ENCODE data around the gene CDC20. TPM values are rescaled to one million over a fixed set of nuclear protein-coding genes. Genes with fewer than 3 reads are reported as not detected.

The CDC20 gene
- total and polyA plus RNA-seq, 2 donors (not counting 1 experiment from before 2014, with no cell fraction given) = 1.1 to 1.5 TPM

GRCh38 chr1:43325381-43325780 is 33.4 kb upstream of the CDC20 start:
- Histone ChIP-seq H3K4me2 (replicated peaks; ENCODE audit: low read depth, low read length, poor library complexity, severe bottlenecking) (no peak overlapping the region), H3K27me3 (replicated peaks in 1 of 4; ENCODE audit: control extremely low read depth in 1 of 4, control insufficient read depth in 3 of 4, insufficient read depth in 4 of 4, low read length in 3 of 4) (peaks cover 0 to 3% (median 0%) of the 10 kb centered on the region in 4 experiments), H3K4me1 (ENCODE audit: control insufficient read depth in 2 of 2, insufficient read depth in 2 of 2, low read length in 2 of 2) (no peaks in the 10 kb centered on the region), H3K36me3 (replicated peaks in 1 of 2; ENCODE audit: control extremely low read depth in 1 of 2, control insufficient read depth in 1 of 2, extremely low read depth in 1 of 2, insufficient read depth in 2 of 2, low read length in 1 of 2) (no peaks in the 10 kb centered on the region), H4K20me1 (ENCODE audit: control insufficient read depth, insufficient read depth, low read length, poor library complexity, severe bottlenecking) (no peaks in the 10 kb centered on the region), H3K9me3 (ENCODE audit: control extremely low read depth in 1 of 3, control insufficient read depth in 2 of 3, insufficient read depth in 1 of 3, low read length in 2 of 3) (peaks cover 0 to 10% (median 6%) of the 10 kb centered on the region in 3 donors), H3K4me3 (ENCODE audit: control extremely low read depth in 1 of 5, extremely low read depth in 1 of 5, insufficient read depth in 1 of 5, low read depth in 2 of 5, low read length in 4 of 5) (no peak overlapping the region), H3K9ac (ENCODE audit: low read length) (no peak overlapping the region), H2AFZ (ENCODE audit: insufficient read depth, low read depth, low read length, poor library complexity, severe bottlenecking) (no peak overlapping the region), H3K27ac (ENCODE audit: low read length in 2 of 2) (no peak overlapping the region), H3K79me2 (ENCODE audit: control insufficient read depth, insufficient read depth, low read length) (no peaks in the 10 kb centered on the region)
- no peaks in the 10 kb centered on the region for H3K27me3 Mint-ChIP-seq
- intact Hi-C loops (cut with micrococcal nuclease) = no loop called here
- no peak overlapping the region for H3K4me3 Mint-ChIP-seq
- ChIA-PET POLR2A (no interaction called here), CTCF (no interaction called here)
- ATAC-seq (ENCODE audit: low read depth) (no peak), DNase-seq (no peak)
- H3K9me3 Mint-ChIP-seq (ENCODE audit: insufficient read depth) = peaks cover 6% of the 10 kb centered on the region
- H3K27ac Mint-ChIP-seq = no peak overlapping the region
- no peaks in the 10 kb centered on the region for H3K4me1 Mint-ChIP-seq
- TF ChIP-seq CTCF (IDR thresholded peaks at IDR 0.05) (no peak), EZH2 (IDR thresholded peaks at IDR 0.05; ENCODE audit: borderline replicate concordance, insufficient read depth, low read depth, low read length, poor library complexity, severe bottlenecking) (no peak)

DNA sequence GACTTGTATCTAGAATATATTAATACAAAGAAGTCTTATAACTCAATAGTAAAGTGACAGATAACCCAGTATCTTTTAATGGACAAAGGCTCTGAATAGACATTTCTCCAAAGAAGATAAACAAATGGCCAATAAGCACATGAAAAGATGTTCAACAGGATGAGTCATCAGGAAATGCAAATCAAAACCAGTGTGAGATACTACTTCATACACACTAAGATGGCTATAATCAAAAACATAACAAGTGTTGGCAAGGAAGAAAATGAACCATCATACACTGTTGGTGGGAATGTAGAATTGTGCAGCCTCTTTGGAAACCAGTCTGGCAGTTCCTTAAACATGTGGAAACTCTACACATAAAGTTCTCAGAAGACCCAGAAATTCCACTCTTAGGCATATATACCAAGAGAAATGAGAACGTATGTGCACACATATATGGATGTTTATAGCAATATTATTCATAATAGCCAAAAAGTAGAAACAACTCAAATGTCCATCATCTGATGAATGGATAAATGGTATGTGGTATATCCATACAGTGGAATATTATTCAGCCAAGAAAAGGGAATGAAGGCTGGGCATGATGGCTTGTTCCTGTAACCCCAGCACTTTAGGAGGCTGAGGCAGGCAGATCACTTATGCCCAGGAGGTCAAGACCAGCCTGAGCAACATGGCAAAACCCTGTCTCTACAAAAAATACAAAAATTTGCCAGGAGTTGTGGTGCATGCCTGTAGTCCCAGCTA is 31.1 kb upstream of the CDC20 start:
- no peak overlapping the region for H2AFZ ChIP-seq (ENCODE audit: insufficient read depth, low read depth, low read length, poor library complexity, severe bottlenecking)
- no peak overlapping the region for H3K27ac Mint-ChIP-seq
- ATAC-seq (ENCODE audit: low read depth) (no peak), DNase-seq (no peak)
- H3K4me2 ChIP-seq (replicated peaks; ENCODE audit: low read depth, low read length, poor library complexity, severe bottlenecking) = no peak overlapping the region
- H4K20me1 ChIP-seq (ENCODE audit: control insufficient read depth, insufficient read depth, low read length, poor library complexity, severe bottlenecking) = no peaks in the 10 kb centered on the region
- H3K27me3 ChIP-seq (replicated peaks in 1 of 4; ENCODE audit: control extremely low read depth in 1 of 4, control insufficient read depth in 3 of 4, insufficient read depth in 4 of 4, low read length in 3 of 4) = peaks cover 0 to 3% (median 0%) of the 10 kb centered on the region in 4 experiments
- WGBS (ENCODE audit: insufficient coverage) = no CpG with 5 or more reads among the region's 1 CpG
- H3K79me2 ChIP-seq (ENCODE audit: control insufficient read depth, insufficient read depth, low read length) = no peaks in the 10 kb centered on the region
- no peak overlapping the region for H3K4me3 ChIP-seq (ENCODE audit: control extremely low read depth in 1 of 5, extremely low read depth in 1 of 5, insufficient read depth in 1 of 5, low read depth in 2 of 5, low read length in 4 of 5)
- no peak for TF ChIP-seq CTCF (IDR thresholded peaks at IDR 0.05)
- no peak for TF ChIP-seq EZH2 (IDR thresholded peaks at IDR 0.05; ENCODE audit: borderline replicate concordance, insufficient read depth, low read depth, low read length, poor library complexity, severe bottlenecking)
- no peak overlapping the region for H3K9ac ChIP-seq (ENCODE audit: low read length)
- no peaks in the 10 kb centered on the region for H3K36me3 ChIP-seq (replicated peaks in 1 of 2; ENCODE audit: control extremely low read depth in 1 of 2, control insufficient read depth in 1 of 2, extremely low read depth in 1 of 2, insufficient read depth in 2 of 2, low read length in 1 of 2)
- no peak overlapping the region for H3K27ac ChIP-seq (ENCODE audit: low read length in 2 of 2)
- H3K4me1 Mint-ChIP-seq = no peaks in the 10 kb centered on the region
- no peaks in the 10 kb centered on the region for H3K27me3 Mint-ChIP-seq
- ChIA-PET POLR2A (no interaction called here), CTCF (no interaction called here)
- H3K9me3 ChIP-seq (ENCODE audit: control extremely low read depth in 1 of 3, control insufficient read depth in 2 of 3, insufficient read depth in 1 of 3, low read length in 2 of 3) = peaks cover 0 to 10% (median 6%) of the 10 kb centered on the region in 3 donors
- peaks cover 6% of the 10 kb centered on the region for H3K9me3 Mint-ChIP-seq (ENCODE audit: insufficient read depth)
- H3K4me3 Mint-ChIP-seq = no peak overlapping the region
- intact Hi-C loops (cut with micrococcal nuclease) = no loop called here
- H3K4me1 ChIP-seq (ENCODE audit: control insufficient read depth in 2 of 2, insufficient read depth in 2 of 2, low read length in 2 of 2) = no peaks in the 10 kb centered on the region
